ENCODE measurements around the gene LRRC26.

DNA sequence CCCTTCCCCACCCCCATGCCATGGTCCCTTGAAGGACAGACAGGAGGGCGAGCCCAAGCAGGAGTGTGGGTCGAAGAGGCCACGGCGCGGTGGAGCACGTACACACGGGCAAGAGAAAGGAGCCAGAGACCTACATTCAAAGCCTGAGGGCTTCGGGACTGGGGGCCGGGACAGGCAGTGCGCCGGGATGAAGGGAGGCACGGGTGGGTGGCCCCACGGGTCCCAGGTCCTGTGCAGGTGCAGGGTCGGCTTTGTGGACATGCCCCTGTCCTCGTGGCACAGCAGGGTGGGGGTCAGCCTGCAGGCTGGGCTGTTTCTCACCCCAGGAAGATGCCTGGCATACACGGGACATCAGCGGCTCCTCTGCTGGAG, 9.8 kb downstream of the LRRC26 start:
- TF ChIP-seq, protein P1, sequence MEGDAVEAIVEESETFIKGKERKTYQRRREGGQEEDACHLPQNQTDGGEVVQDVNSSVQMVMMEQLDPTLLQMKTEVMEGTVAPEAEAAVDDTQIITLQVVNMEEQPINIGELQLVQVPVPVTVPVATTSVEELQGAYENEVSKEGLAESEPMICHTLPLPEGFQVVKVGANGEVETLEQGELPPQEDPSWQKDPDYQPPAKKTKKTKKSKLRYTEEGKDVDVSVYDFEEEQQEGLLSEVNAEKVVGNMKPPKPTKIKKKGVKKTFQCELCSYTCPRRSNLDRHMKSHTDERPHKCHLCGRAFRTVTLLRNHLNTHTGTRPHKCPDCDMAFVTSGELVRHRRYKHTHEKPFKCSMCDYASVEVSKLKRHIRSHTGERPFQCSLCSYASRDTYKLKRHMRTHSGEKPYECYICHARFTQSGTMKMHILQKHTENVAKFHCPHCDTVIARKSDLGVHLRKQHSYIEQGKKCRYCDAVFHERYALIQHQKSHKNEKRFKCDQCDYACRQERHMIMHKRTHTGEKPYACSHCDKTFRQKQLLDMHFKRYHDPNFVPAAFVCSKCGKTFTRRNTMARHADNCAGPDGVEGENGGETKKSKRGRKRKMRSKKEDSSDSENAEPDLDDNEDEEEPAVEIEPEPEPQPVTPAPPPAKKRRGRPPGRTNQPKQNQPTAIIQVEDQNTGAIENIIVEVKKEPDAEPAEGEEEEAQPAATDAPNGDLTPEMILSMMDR (IDR thresholded peaks at IDR 0.05 in 2 of 3, conservative IDR thresholded peaks at IDR 0.05 in 1 of 3; ENCODE audit: borderline replicate concordance in 1 of 3, insufficient read depth in 1 of 3, low read depth in 2 of 3, low read length in 2 of 3), result no peak
- TF ChIP-seq ZNF274 (IDR thresholded peaks at IDR 0.05; ENCODE audit: low read depth, low read length), result no peak
- no peak for TF ChIP-seq ZFX (IDR thresholded peaks at IDR 0.05)
- TF ChIP-seq POLR2A (IDR thresholded peaks at IDR 0.05; ENCODE audit: borderline replicate concordance, extremely low read depth, insufficient read depth, insufficient read length), result no peak
- no peak for TF ChIP-seq EGR1 (IDR thresholded peaks at IDR 0.05; ENCODE audit: low read depth)
- no peak for TF ChIP-seq POLR2AphosphoS5 (IDR thresholded peaks at IDR 0.05; ENCODE audit: low read depth, low read length)
- TF ChIP-seq, protein P2, sequence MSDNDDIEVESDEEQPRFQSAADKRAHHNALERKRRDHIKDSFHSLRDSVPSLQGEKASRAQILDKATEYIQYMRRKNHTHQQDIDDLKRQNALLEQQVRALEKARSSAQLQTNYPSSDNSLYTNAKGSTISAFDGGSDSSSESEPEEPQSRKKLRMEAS (IDR thresholded peaks at IDR 0.05), result no peak
- TF ChIP-seq FOSL1 (IDR thresholded peaks at IDR 0.05; ENCODE audit: low read depth), result no peak

All from HCT116 (cell line).